Chondrocyte (in vitro differentiated cells): ENCODE results near the gene NTMT1. TPM values are rescaled to one million over a fixed set of nuclear protein-coding genes. Genes with fewer than 3 reads are reported as not detected.

ENCODE experiments used
- DNase-seq: peaks from one replicate; pipeline ENCODE4 v3.0.0; 2021; ENCODE audit warnings: mixed read lengths, low spot score
- H3K27ac Mint-ChIP-seq: one replicate; pipeline ENCODE4 v1.8.0; 2021; ENCODE audit warnings: mild to moderate bottlenecking, moderate library complexity, mixed read lengths; ENCODE audit not compliant: unreplicated experiment
- H3K27me3 Mint-ChIP-seq: 2 replicates; pipeline ENCODE4 v1.8.0; 2021; ENCODE audit warnings: low read depth, mixed read lengths
- H3K36me3 Mint-ChIP-seq: 2 replicates; pipeline ENCODE4 v1.8.0; 2021; ENCODE audit warnings: low read depth, mixed read lengths
- H3K4me1 Mint-ChIP-seq: 2 replicates; pipeline ENCODE4 v1.8.0; 2021; ENCODE audit warnings: low read depth, mild to moderate bottlenecking, mixed read lengths
- H3K4me3 Mint-ChIP-seq: one replicate; pipeline ENCODE4 v1.8.0; 2021; ENCODE audit warnings: mild to moderate bottlenecking, moderate library complexity, mixed read lengths; ENCODE audit not compliant: unreplicated experiment
- H3K9me3 Mint-ChIP-seq: 2 replicates; pipeline ENCODE4 v1.8.0; 2021; ENCODE audit warnings: low read depth, mixed read lengths
- CTCF ChIP-seq: fragments of 200-600 bp; sonication (generic); IDR thresholded peaks from 2 replicates; pipeline ENCODE4 v1.5.0; 2021; ENCODE audit warnings: antibody characterized with exemption, mild to moderate bottlenecking, moderate library complexity
- total RNA-seq: library from RNA; stranded (reverse); gene quantifications from 3 replicates; pipeline ENCODE4 v1.2.1, GENCODE V29; 2021

The NTMT1 gene
- total RNA-seq, 1 donor from 2014 or later, result 37.4 TPM

- Mint-ChIP-seq H3K27me3 (no peaks in the 10 kb centered on the region), H3K36me3 (no peaks in the 10 kb centered on the region), H3K9me3 (no peaks in the 10 kb centered on the region), H3K4me1 (peaks cover 50% of the 10 kb centered on the region), H3K4me3 (peak overlapping the region; percentile 79), H3K27ac (peak overlapping the region; percentile 92)
- no peak for DNase-seq
- TF ChIP-seq CTCF, result peak; percentile 86
Measured at GRCh38 chr9:129610473-129611306, 15.3 kb upstream of the NTMT1 start.

GRCh38 chr9:129611307-129611800 is 14.6 kb upstream of the NTMT1 start:
- Mint-ChIP-seq H3K4me3 (no peak overlapping the region), H3K36me3 (no peaks in the 10 kb centered on the region), H3K4me1 (peaks cover 50% of the 10 kb centered on the region), H3K9me3 (no peaks in the 10 kb centered on the region), H3K27me3 (no peaks in the 10 kb centered on the region), H3K27ac (peak overlapping the region; percentile 92)
- TF ChIP-seq CTCF, result no peak
- DNase-seq, result no peak

GRCh38 chr9:129612123-129612522 is 13.8 kb upstream of the NTMT1 start:
- no peak for TF ChIP-seq CTCF
- Mint-ChIP-seq H3K4me1 (peaks cover 45% of the 10 kb centered on the region), H3K27ac (no peak overlapping the region), H3K36me3 (no peaks in the 10 kb centered on the region), H3K9me3 (no peaks in the 10 kb centered on the region), H3K4me3 (no peak overlapping the region), H3K27me3 (no peaks in the 10 kb centered on the region)
- DNase-seq, result no peak

- DNase-seq, result no peak
- Mint-ChIP-seq H3K4me1 (peaks cover 42% of the 10 kb centered on the region), H3K9me3 (no peaks in the 10 kb centered on the region), H3K27ac (no peak overlapping the region), H3K4me3 (no peak overlapping the region), H3K36me3 (no peaks in the 10 kb centered on the region), H3K27me3 (no peaks in the 10 kb centered on the region)
- no peak for TF ChIP-seq CTCF
Measured at GRCh38 chr9:129612815-129613519, 13.0 kb upstream of the NTMT1 start.

GRCh38 chr9:129613520-129614175 is 12.3 kb upstream of the NTMT1 start:
- Mint-ChIP-seq H3K4me1 (peaks cover 38% of the 10 kb centered on the region), H3K36me3 (no peaks in the 10 kb centered on the region), H3K9me3 (no peaks in the 10 kb centered on the region), H3K27me3 (no peaks in the 10 kb centered on the region), H3K27ac (no peak overlapping the region), H3K4me3 (no peak overlapping the region)
- DNase-seq, result no peak
- no peak for TF ChIP-seq CTCF
